ENCODE data around the gene CABLES2. TPM values are rescaled to one million over a fixed set of nuclear protein-coding genes. Genes with fewer than 3 reads are reported as not detected.

The CABLES2 gene
- total RNA-seq, 1 donor from 2014 or later, result 4.1 TPM

DNA sequence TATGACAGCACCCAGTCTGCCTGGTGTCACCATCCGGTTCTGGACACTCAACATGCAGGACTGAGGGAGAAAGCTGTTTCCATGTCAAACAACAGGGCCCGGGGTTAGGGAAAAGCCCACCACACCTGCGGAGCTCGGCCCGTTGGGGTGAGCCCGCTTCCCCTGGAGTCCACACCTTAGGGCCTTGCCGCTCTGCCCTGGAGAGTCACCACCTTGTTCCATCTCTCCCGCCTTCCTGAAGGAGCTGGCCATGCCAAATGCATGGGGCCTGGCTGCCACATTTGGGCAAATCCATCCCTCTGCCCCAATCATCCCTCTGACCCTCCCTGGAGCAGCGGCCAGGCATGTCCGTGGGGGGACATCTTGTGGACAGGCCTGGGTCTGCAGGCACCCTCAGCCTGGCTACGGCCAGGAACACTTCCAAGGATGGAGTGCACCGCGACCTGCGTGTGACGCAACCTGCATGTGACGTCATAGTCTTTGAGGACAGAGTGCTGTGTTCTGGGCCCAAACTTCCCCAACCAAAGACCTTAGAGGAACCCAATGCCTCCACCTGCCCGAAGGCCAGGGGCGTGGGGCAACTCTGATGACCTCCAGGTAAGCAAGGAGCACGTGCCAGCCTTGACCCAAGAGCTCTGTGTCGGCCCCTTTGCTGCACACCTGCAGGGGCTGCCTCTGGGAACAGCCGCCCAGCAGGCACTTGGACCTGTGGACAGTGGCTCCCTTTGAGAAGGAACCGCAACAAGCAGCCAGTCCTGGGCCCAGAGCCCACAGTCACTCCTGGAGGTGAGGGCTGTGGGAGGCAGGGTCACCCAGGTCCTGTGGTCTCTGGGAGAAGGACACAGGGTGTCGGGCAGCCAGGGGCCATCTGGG, 1.7 kb downstream of the CABLES2 start:
- Histone ChIP-seq H3K27ac (no peak overlapping the region), H3K27me3 (no peaks in the 10 kb centered on the region), H3K4me3 (no peak overlapping the region), H3K4me1 (peaks cover 33% of the 10 kb centered on the region), H3K36me3 (no peaks in the 10 kb centered on the region), H3K9me3 (no peaks in the 10 kb centered on the region)
- intact Hi-C loops (cut with DNase I), result no loop called here
- TF ChIP-seq, protein P1, sequence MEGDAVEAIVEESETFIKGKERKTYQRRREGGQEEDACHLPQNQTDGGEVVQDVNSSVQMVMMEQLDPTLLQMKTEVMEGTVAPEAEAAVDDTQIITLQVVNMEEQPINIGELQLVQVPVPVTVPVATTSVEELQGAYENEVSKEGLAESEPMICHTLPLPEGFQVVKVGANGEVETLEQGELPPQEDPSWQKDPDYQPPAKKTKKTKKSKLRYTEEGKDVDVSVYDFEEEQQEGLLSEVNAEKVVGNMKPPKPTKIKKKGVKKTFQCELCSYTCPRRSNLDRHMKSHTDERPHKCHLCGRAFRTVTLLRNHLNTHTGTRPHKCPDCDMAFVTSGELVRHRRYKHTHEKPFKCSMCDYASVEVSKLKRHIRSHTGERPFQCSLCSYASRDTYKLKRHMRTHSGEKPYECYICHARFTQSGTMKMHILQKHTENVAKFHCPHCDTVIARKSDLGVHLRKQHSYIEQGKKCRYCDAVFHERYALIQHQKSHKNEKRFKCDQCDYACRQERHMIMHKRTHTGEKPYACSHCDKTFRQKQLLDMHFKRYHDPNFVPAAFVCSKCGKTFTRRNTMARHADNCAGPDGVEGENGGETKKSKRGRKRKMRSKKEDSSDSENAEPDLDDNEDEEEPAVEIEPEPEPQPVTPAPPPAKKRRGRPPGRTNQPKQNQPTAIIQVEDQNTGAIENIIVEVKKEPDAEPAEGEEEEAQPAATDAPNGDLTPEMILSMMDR (IDR thresholded peaks at IDR 0.05), result peak; percentile 51
- ATAC-seq (peak; percentile 18), DNase-seq (peak; percentile 76)

DNA sequence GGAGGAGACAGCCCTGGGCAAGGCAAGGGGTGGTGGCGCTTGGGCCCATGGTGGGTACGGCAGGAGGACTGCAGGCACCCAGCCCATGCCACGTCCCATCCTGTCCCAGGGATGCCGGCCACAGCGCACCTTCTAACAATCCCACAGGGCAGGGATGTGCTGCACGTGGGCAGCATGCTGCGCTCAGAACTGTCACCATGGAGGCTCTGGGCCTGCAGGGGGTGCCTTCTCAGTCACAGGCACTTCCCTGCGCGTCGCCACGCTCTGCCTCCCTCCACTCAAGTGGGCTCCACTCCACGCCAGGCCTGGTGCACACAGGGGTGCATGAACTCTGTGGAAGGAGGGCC, 2.4 kb downstream of the CABLES2 start:
- Histone ChIP-seq H3K4me1 (peaks cover 27% of the 10 kb centered on the region), H3K27me3 (no peaks in the 10 kb centered on the region), H3K36me3 (no peaks in the 10 kb centered on the region), H3K27ac (no peak overlapping the region), H3K9me3 (no peaks in the 10 kb centered on the region), H3K4me3 (no peak overlapping the region)
- TF ChIP-seq, protein P1 (IDR thresholded peaks at IDR 0.05), result no peak
- intact Hi-C loops (cut with DNase I), result no loop called here
- DNase-seq (no peak), ATAC-seq (no peak)

DNA sequence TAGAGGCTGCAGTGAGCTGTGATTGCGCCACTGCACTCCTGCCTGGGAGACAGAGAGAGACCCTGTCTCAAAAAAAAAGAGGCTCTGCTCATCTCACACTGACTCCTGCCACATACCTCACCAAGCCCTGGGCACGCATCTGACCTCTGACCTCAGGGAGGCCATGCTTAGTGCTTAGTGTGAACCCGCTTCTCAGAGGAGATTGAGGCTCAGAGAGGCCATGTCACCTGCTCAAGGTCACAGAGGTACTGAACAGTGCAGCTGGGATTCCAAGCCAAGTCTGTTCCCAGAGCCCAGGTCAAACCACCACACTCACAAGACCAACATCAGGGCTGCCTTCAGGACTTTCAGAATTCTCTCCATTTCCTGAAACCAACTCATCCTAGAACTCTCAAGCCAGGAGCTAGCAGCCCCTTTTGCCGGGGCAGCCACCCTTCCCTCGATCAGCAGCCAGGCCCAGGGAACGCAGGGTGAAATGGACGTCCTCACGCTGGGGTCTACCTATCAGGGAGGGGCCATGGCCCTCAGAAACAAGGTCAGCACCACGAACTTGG, 2.9 kb downstream of the CABLES2 start:
- Histone ChIP-seq H3K36me3 (no peaks in the 10 kb centered on the region), H3K4me3 (no peak overlapping the region), H3K27ac (no peak overlapping the region), H3K27me3 (no peaks in the 10 kb centered on the region), H3K9me3 (no peaks in the 10 kb centered on the region), H3K4me1 (peaks cover 24% of the 10 kb centered on the region)
- no peak for DNase-seq
- ATAC-seq, result no peak
- intact Hi-C loops (cut with DNase I), result no loop called here
- TF ChIP-seq, protein P1 (IDR thresholded peaks at IDR 0.05), result no peak

DNA sequence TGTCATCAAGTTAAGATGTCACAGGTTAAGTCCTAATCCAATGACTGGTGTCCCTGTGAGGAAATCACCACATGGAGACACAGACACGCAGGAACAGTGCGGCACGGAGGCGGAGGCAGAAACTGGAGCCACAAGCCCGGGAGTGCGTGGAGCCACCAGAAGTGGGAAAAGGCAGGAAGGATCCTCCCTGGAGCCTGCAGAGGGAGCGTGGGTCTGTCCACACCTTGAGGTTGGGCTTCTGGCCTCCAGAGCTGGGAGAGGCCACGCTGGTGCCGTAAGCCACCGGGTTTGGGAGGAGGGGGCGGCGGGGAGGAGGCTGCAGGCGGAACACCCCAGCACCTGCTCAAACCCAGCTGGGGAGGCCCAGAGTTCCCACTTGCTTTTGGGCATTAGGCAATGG, 3.8 kb downstream of the CABLES2 start:
- intact Hi-C loops (cut with DNase I), result no loop called here
- H3K27me3 ChIP-seq, result no peaks in the 10 kb centered on the region
- H3K9me3 ChIP-seq, result no peaks in the 10 kb centered on the region
- H3K4me1 ChIP-seq, result peaks cover 24% of the 10 kb centered on the region
- DNase-seq, result no peak
- no peak overlapping the region for H3K4me3 ChIP-seq
- ATAC-seq, result no peak
- TF ChIP-seq, protein P1 (IDR thresholded peaks at IDR 0.05), result no peak
- no peaks in the 10 kb centered on the region for H3K36me3 ChIP-seq
- no peak overlapping the region for H3K27ac ChIP-seq

DNA sequence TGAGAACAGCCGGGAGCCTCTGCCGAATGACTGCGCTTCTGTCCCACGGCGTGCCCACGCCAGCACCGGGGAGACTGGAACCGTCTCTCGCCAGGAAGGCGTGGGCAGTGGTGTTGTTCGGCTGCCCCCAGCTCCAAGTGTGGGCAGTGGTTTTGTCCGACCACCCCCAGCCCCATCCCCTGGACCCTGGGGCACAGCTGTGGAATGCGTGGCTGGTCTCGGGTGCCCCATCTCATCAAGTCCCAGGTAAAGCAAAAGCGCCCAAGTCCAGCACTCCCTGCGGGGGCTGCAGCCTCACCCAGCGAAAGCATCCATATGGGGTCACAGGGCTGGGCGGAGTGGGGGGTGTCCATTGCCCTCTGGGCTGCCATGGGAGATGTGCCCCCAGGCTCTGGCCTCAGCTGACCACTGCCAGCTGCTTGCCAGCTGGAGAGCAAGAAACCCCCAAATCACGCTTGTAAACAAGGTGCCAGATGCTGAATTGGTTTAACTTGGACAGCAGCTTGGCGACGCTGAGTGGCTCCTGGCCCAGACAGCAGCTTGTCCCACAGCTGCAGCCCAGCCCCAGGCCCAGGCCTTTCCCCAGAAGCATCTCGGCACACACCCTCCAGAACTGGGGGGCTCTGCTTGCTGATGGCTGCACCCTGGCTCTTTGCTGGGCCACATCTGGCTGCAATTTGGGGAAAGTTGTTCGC, 4.5 kb downstream of the CABLES2 start:
- no peak overlapping the region for H3K4me3 ChIP-seq
- H3K27ac ChIP-seq, result no peak overlapping the region
- DNase-seq, result no peak
- H3K27me3 ChIP-seq, result no peaks in the 10 kb centered on the region
- ATAC-seq, result no peak
- no peaks in the 10 kb centered on the region for H3K36me3 ChIP-seq
- H3K4me1 ChIP-seq, result peaks cover 21% of the 10 kb centered on the region
- TF ChIP-seq, protein P1 (IDR thresholded peaks at IDR 0.05), result no peak
- intact Hi-C loops (cut with DNase I), result no loop called here
- H3K9me3 ChIP-seq, result no peaks in the 10 kb centered on the region
